G401.6 (cell line): ENCODE measurements around the gene SYNE1.

Experiments used
- FAIRE-seq: peaks from 2 replicates; lab custom pipeline; 2012; peaks lifted over from hg19 to GRCh38; lab: Jason Lieb, UNC

Gene SYNE1

GRCh38 chr6:152310371-152310954 is 326.7 kb downstream of the SYNE1 start:
- FAIRE-seq, result no peak

GRCh38 chr6:152309648-152310047 is 327.5 kb downstream of the SYNE1 start:
- FAIRE-seq, result no peak

GRCh38 chr6:152309006-152309405 is 328.2 kb downstream of the SYNE1 start:
- no peak for FAIRE-seq

GRCh38 chr6:152308306-152308705 is 328.9 kb downstream of the SYNE1 start:
- no peak for FAIRE-seq

- no peak for FAIRE-seq
Observed at GRCh38 chr6:152305672-152306071, 331.5 kb downstream of the SYNE1 start.

- no peak for FAIRE-seq
Observed at GRCh38 chr6:152301765-152302568, 335.2 kb downstream of the SYNE1 start.

GRCh38 chr6:152301021-152301764 is 336.0 kb downstream of the SYNE1 start:
- FAIRE-seq, result no peak

GRCh38 chr6:152300517-152300916 is 336.6 kb downstream of the SYNE1 start:
- FAIRE-seq, result no peak

- FAIRE-seq, result no peak
Observed at GRCh38 chr6:152298848-152299735, 338.1 kb downstream of the SYNE1 start.

- FAIRE-seq, result no peak
Observed at GRCh38 chr6:152298055-152298647, 339.0 kb downstream of the SYNE1 start.

GRCh38 chr6:152296648-152297376 is 340.4 kb downstream of the SYNE1 start:
- no peak for FAIRE-seq

GRCh38 chr6:152295920-152296319 is 341.2 kb downstream of the SYNE1 start:
- FAIRE-seq, result no peak

- FAIRE-seq, result no peak
Observed at GRCh38 chr6:152295346-152295745, 341.8 kb downstream of the SYNE1 start.

- no peak for FAIRE-seq
Observed at GRCh38 chr6:152293404-152293803, 343.8 kb downstream of the SYNE1 start.

- FAIRE-seq, result no peak
Observed at GRCh38 chr6:152292555-152292954, 344.6 kb downstream of the SYNE1 start.

GRCh38 chr6:152290693-152291092 is 346.5 kb downstream of the SYNE1 start:
- peak; percentile 80 for FAIRE-seq

GRCh38 chr6:152277826-152278329 is 359.3 kb downstream of the SYNE1 start:
- FAIRE-seq, result no peak

- no peak for FAIRE-seq
Observed at GRCh38 chr6:152273638-152274037, 363.5 kb downstream of the SYNE1 start.

- FAIRE-seq, result no peak
Observed at GRCh38 chr6:152273002-152273401, 364.2 kb downstream of the SYNE1 start.

- FAIRE-seq, result no peak
Observed at GRCh38 chr6:152272486-152272885, 364.7 kb downstream of the SYNE1 start.
